Endothelial cell of umbilical vein (primary cell): ENCODE results near the gene FEM1C. TPM values are rescaled to one million over a fixed set of nuclear protein-coding genes. Genes with fewer than 3 reads are reported as not detected.
A peak's percentile ranks its signal among the peaks of the same experiment; 100 is the strongest.

ENCODE experiments used
- BruUV-seq: library from RNA; stranded (reverse); fragments of 400-500 nt; replicated peaks from 2 replicates; lab custom pipeline; 2021; lab: Mats Ljungman, UMichigan
- CTCF ChIA-PET: fragments of 300-600, 350-600 bp; sonication (Branson Sonifier 250); formaldehyde crosslinking; loops from one replicate; lab custom pipeline; 2021; ENCODE audit warnings: antibody characterized with exemption, inconsistent platforms; lab: Charles Lee
- POLR2A ChIA-PET: fragments of 300-600, 350-600 bp; sonication (Branson Sonifier 250); formaldehyde crosslinking; loops from one replicate; lab custom pipeline; 2021; ENCODE audit warnings: antibody characterized with exemption, inconsistent platforms; lab: Charles Lee
- DNase-seq: peaks from one replicate; pipeline ENCODE4 v3.0.0-alpha.2; 2011; ENCODE audit warnings: low read depth, low spot score
- FAIRE-seq: peaks from 2 replicates; lab custom pipeline; 2011; peaks lifted over from hg19 to GRCh38; lab: Jason Lieb, UNC
- H2AFZ ChIP-seq: 2 replicates; pipeline ENCODE4 v1.6.0; 2012; ENCODE audit warnings: low read depth, low read length, control low read depth, inconsistent platforms
- H3K27ac ChIP-seq: 2 replicates; pipeline ENCODE4 v1.5.1; 2011; ENCODE audit warnings: low read depth, mild to moderate bottlenecking, control low read depth, low read length, moderate library complexity; ENCODE audit not compliant: insufficient read depth
- H3K27me3 ChIP-seq, 2 experiments: 2 replicates each; pipeline versions ENCODE4 v1.6.0 to v1.6.1; 2011; ENCODE audit warnings: low read length in 2 of 2, mixed read lengths in 1 of 2; ENCODE audit not compliant: control insufficient read depth in 2 of 2, insufficient read depth in 2 of 2
- H3K36me3 ChIP-seq, 2 experiments: 2 replicates in 1 of 2; 3 replicates in 1 of 2; pipeline ENCODE4 v1.5.1; 2011; ENCODE audit warnings: low read length in 2 of 2, mild to moderate bottlenecking in 1 of 2, moderate library complexity in 1 of 2; ENCODE audit not compliant: control insufficient read depth in 2 of 2, insufficient read depth in 2 of 2; ENCODE audit errors: extremely low read depth in 1 of 2
- H3K4me1 ChIP-seq: 3 replicates; pipeline ENCODE4 v1.5.1; 2011; ENCODE audit warnings: mild to moderate bottlenecking, low read length; ENCODE audit not compliant: control insufficient read depth, insufficient read depth; ENCODE audit errors: extremely low read depth
- H3K4me2 ChIP-seq: 2 replicates; pipeline ENCODE4 v1.6.1; 2011; ENCODE audit warnings: low read length, control low read depth, mixed read lengths; ENCODE audit not compliant: insufficient read depth
- H3K4me3 ChIP-seq, 3 experiments: fragments of 200-600 bp in 1 of 3; sonication (generic), shearing (Covaris generic) in 1 of 3; replicated peaks in 1 of 3; 2 replicates each; pipeline ENCODE4 v1.5.1; 2011 to 2016; ENCODE audit warnings: control low read depth in 3 of 3, low read length in 3 of 3, mild to moderate bottlenecking in 2 of 3, inconsistent platforms in 1 of 3, low read depth in 1 of 3, moderate library complexity in 1 of 3; ENCODE audit not compliant: insufficient read depth in 1 of 3
- H3K79me2 ChIP-seq: 2 replicates; pipeline ENCODE4 v1.6.0; 2012; ENCODE audit warnings: low read length, inconsistent platforms; ENCODE audit not compliant: control insufficient read depth, insufficient read depth
- H3K9ac ChIP-seq: replicated peaks from 2 replicates; pipeline ENCODE3; 2011; ENCODE audit warnings: low read length, control low read depth; ENCODE audit not compliant: insufficient read depth; ENCODE audit errors: extremely low read depth
- H3K9me1 ChIP-seq: replicated peaks from 3 replicates; pipeline ENCODE4 v1.6.0; 2011; ENCODE audit warnings: mild to moderate bottlenecking, low read length; ENCODE audit not compliant: control insufficient read depth, insufficient read depth; ENCODE audit errors: extremely low read depth
- H3K9me3 ChIP-seq: replicated peaks from 2 replicates; pipeline ENCODE4 v1.5.1; 2012; ENCODE audit warnings: low read length, inconsistent platforms; ENCODE audit not compliant: control insufficient read depth, insufficient read depth
- H4K20me1 ChIP-seq: replicated peaks from 2 replicates; pipeline ENCODE3; 2011; ENCODE audit warnings: mild to moderate bottlenecking, low read length; ENCODE audit not compliant: control insufficient read depth, insufficient read depth; ENCODE audit errors: extremely low read depth
- EZH2 ChIP-seq: IDR thresholded peaks from 2 replicates; pipeline ENCODE4 v1.6.1; 2012; ENCODE audit warnings: borderline replicate concordance, low read depth, mild to moderate bottlenecking, moderate library complexity, low read length, inconsistent platforms; ENCODE audit not compliant: severe bottlenecking
- FOS ChIP-seq: IDR thresholded peaks from 2 replicates; pipeline ENCODE4 v1.6.1; 2011; ENCODE audit warnings: mild to moderate bottlenecking, low read length, moderate library complexity, borderline replicate concordance; ENCODE audit not compliant: insufficient read depth
- GATA2 ChIP-seq: IDR thresholded peaks from 2 replicates; pipeline ENCODE4 v1.7.0; 2011; ENCODE audit warnings: low read depth, mild to moderate bottlenecking, moderate library complexity, mixed read lengths, low read length; ENCODE audit not compliant: insufficient read length, insufficient read depth
- JUN ChIP-seq: IDR thresholded peaks from 2 replicates; pipeline ENCODE4 v1.6.1; 2011; ENCODE audit warnings: borderline replicate concordance, low read depth; ENCODE audit not compliant: insufficient read length, insufficient read depth
- MAX ChIP-seq: IDR thresholded peaks from 2 replicates; pipeline ENCODE4 v1.6.1; 2011; ENCODE audit not compliant: insufficient read depth, insufficient read length
- MYC ChIP-seq: IDR thresholded peaks from one replicate; pipeline ENCODE4 v1.6.1; 2011; ENCODE audit warnings: mild to moderate bottlenecking, low read depth, low read length
- POLR2A ChIP-seq: IDR thresholded peaks from 2 replicates; pipeline ENCODE4 v1.6.1; 2012; ENCODE audit warnings: low read depth, mild to moderate bottlenecking, control low read depth, low read length
- POLR2AphosphoS5 ChIP-seq: IDR thresholded peaks from 2 replicates; pipeline ENCODE4 v1.6.1; 2012; ENCODE audit warnings: low read depth, mild to moderate bottlenecking, control low read depth, low read length, moderate library complexity; ENCODE audit not compliant: insufficient read depth
- dilution Hi-C: fragments of 300-500 bp; cut with MboI; formaldehyde crosslinking; loops from one replicate; pipeline ENCODE4 v1.15.0; 2019; ENCODE audit warnings: low sequenced_read_pairs; ENCODE audit not compliant: extremely low pct_ligation_motif_present
- intact Hi-C: fragments of 100-400 bp; cut with micrococcal nuclease; formaldehyde crosslinking; loops from one replicate; pipeline ENCODE4 v1.10.0; 2022
- polyA plus RNA-seq, 4 experiments: library from polyadenylated mRNA; depleted of rRNA in 3 of 4; stranded (reverse) in 3 of 4; unstranded in 1 of 4; fragments of >200 nt; gene quantifications; 2 replicates each; pipeline versions ENCODE4 v1.2.1 to v1.2.3, GENCODE V29; 2011 to 2012; ENCODE audit warnings: missing spikeins in 1 of 4
- total RNA-seq: library from RNA; stranded (reverse); gene quantifications from 2 replicates; pipeline ENCODE4 v1.2.3, GENCODE V29; 2021
- TF ChIP-seq, protein P1 (sequence below), 2 donors: IDR thresholded peaks; 1 replicate in 1 of 2; 2 replicates in 1 of 2; pipeline ENCODE4 v1.5.1; 2011; ENCODE audit warnings: low read length in 2 of 2, mild to moderate bottlenecking in 2 of 2, moderate library complexity in 2 of 2, control low read depth in 1 of 2, inconsistent platforms in 1 of 2, low read depth in 1 of 2; ENCODE audit not compliant: insufficient read depth in 1 of 2; ENCODE audit errors: extremely low read depth in 1 of 2

The FEM1C gene
- total and polyA plus RNA-seq, 2 donors (not counting 3 experiments of a cell fraction or from before 2014, with no cell fraction given): 6.2 to 16.0 TPM

DNA sequence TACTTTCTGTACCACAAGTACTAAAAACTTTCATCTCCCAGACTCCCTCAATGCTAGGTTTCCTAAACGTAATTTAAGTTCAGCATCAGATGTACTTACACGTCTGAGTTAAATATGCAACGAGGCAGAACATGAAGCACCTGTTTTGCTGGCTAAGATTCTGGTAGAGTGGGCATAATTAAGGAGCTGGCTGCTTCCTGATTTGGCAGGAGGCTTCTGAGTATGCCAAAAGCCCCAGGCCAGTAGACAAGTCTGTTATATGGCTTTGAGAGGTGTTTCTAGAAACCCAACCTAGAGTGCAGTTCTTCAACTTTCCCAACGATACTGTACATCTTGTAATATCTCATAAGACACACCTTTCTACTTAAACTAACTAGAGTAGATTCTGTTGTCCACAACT lies 44.1 kb upstream of the FEM1C start:
- TF ChIP-seq MYC: no peak
- TF ChIP-seq EZH2: no peak
- no peak for TF ChIP-seq POLR2A
- no peak for TF ChIP-seq FOS
- dilution Hi-C loops (no loop called here), intact Hi-C loops (loop anchor here (5.0 to 10.0 kb wide), 3 partner anchors 126 to 491 kb away; no protein-coding TSS in a partner anchor)
- ChIA-PET POLR2A (no interaction called here), CTCF (interaction anchor here (0.7 to 6.0 kb wide), 3 partner anchors 211 to 280 kb away, joined by 3 to 58 read pairs (median 4); no protein-coding TSS in a partner anchor)
- no TSS peak for BruUV-seq
- H3K9me3 ChIP-seq: no peaks in the 10 kb centered on the region
- H3K27ac ChIP-seq: no peak overlapping the region
- no peak for DNase-seq
- no peak for FAIRE-seq
- H3K9me1 ChIP-seq: no peaks in the 10 kb centered on the region
- no peak overlapping the region for H3K4me2 ChIP-seq
- no peaks in the 10 kb centered on the region for H3K36me3 ChIP-seq
- H2AFZ ChIP-seq: no peak overlapping the region
- H3K4me1 ChIP-seq: peaks cover 2% of the 10 kb centered on the region
- H4K20me1 ChIP-seq: no peaks in the 10 kb centered on the region
- no peaks in the 10 kb centered on the region for H3K79me2 ChIP-seq
- no peak overlapping the region for H3K9ac ChIP-seq
- H3K4me3 ChIP-seq: no peak overlapping the region
- H3K27me3 ChIP-seq: no peaks in the 10 kb centered on the region

- POLR2A ChIA-PET: no interaction called here
- no peaks in the 10 kb centered on the region for H3K9me1 ChIP-seq
- no peak overlapping the region for H2AFZ ChIP-seq
- TF ChIP-seq, protein P1, sequence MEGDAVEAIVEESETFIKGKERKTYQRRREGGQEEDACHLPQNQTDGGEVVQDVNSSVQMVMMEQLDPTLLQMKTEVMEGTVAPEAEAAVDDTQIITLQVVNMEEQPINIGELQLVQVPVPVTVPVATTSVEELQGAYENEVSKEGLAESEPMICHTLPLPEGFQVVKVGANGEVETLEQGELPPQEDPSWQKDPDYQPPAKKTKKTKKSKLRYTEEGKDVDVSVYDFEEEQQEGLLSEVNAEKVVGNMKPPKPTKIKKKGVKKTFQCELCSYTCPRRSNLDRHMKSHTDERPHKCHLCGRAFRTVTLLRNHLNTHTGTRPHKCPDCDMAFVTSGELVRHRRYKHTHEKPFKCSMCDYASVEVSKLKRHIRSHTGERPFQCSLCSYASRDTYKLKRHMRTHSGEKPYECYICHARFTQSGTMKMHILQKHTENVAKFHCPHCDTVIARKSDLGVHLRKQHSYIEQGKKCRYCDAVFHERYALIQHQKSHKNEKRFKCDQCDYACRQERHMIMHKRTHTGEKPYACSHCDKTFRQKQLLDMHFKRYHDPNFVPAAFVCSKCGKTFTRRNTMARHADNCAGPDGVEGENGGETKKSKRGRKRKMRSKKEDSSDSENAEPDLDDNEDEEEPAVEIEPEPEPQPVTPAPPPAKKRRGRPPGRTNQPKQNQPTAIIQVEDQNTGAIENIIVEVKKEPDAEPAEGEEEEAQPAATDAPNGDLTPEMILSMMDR (IDR thresholded peaks at IDR 0.05; ENCODE audit: extremely low read depth in 1 of 2, insufficient read depth in 1 of 2, low read depth in 1 of 2, low read length in 2 of 2): no peak
- TF ChIP-seq GATA2: no peak
- TF ChIP-seq MYC: no peak
- TF ChIP-seq FOS: no peak
- no peak for TF ChIP-seq POLR2AphosphoS5
- no peak for TF ChIP-seq POLR2A
- no peak for TF ChIP-seq JUN
- no peak for TF ChIP-seq MAX
- TF ChIP-seq EZH2: no peak
- H3K36me3 ChIP-seq: no peaks in the 10 kb centered on the region
- peaks cover 4% of the 10 kb centered on the region for H3K4me1 ChIP-seq
- no peaks in the 10 kb centered on the region for H3K79me2 ChIP-seq
- H3K27ac ChIP-seq: no peak overlapping the region
- no peaks in the 10 kb centered on the region for H3K27me3 ChIP-seq
- no TSS peak for BruUV-seq
- H3K9ac ChIP-seq: no peak overlapping the region
- no peaks in the 10 kb centered on the region for H4K20me1 ChIP-seq
- DNase-seq: peak; percentile 41
- CTCF ChIA-PET: interaction anchor here (0.6 to 6.0 kb wide), 2 partner anchors 205 to 278 kb away, joined by 3 to 58 read pairs; no protein-coding TSS in a partner anchor
- no peak overlapping the region for H3K4me3 ChIP-seq
- intact Hi-C loops (loop anchor here (1.0 to 10.0 kb wide), 7 partner anchors 11 to 489 kb away; partner anchors contain the start of gene FEM1C), dilution Hi-C loops (no loop called here)
- H3K9me3 ChIP-seq: no peaks in the 10 kb centered on the region
- peak; percentile 54 for FAIRE-seq
- H3K4me2 ChIP-seq: no peak overlapping the region
Measured at GRCh38 chr5:115586525-115587146, 42.1 kb upstream of the FEM1C start.
